ENCODE data around the gene ACVR1B.

The ACVR1B gene

GRCh38 chr12:51917746-51918453, 33.6 kb upstream of the ACVR1B start:
- no peak for DNase-seq

- DNase-seq: no peak
Measured at GRCh38 chr12:51920046-51920445, 31.5 kb upstream of the ACVR1B start.

GRCh38 chr12:51921017-51921725, 30.3 kb upstream of the ACVR1B start:
- DNase-seq: no peak

GRCh38 chr12:51922146-51922545, 29.4 kb upstream of the ACVR1B start:
- no peak for DNase-seq

- DNase-seq: peak; percentile 91 to 95
Measured at GRCh38 chr12:51922762-51923505, 28.6 kb upstream of the ACVR1B start.

GRCh38 chr12:51923506-51924365, 27.8 kb upstream of the ACVR1B start:
- DNase-seq: peak in 1 of 2 donors; percentile 45

- no peak for DNase-seq
Measured at GRCh38 chr12:51924551-51925319, 26.8 kb upstream of the ACVR1B start.

- no peak for DNase-seq
Measured at GRCh38 chr12:51925346-51926063, 26.0 kb upstream of the ACVR1B start.

- DNase-seq: no peak
Measured at GRCh38 chr12:51926064-51926632, 25.4 kb upstream of the ACVR1B start.

- DNase-seq: peak; percentile 47 to 52
Measured at GRCh38 chr12:51926718-51927117, 24.8 kb upstream of the ACVR1B start.

- no peak for DNase-seq
Measured at GRCh38 chr12:51932218-51933076, 19.1 kb upstream of the ACVR1B start.

GRCh38 chr12:51934080-51934479, 17.4 kb upstream of the ACVR1B start:
- no peak for DNase-seq

GRCh38 chr12:51937926-51938325, 13.6 kb upstream of the ACVR1B start:
- no peak for DNase-seq

- no peak for DNase-seq
Measured at GRCh38 chr12:51938726-51939125, 12.8 kb upstream of the ACVR1B start.

- DNase-seq: no peak
Measured at GRCh38 chr12:51941011-51941581, 10.4 kb upstream of the ACVR1B start.

GRCh38 chr12:51941604-51942003, 9.9 kb upstream of the ACVR1B start:
- peak in 1 of 2 donors; percentile 18 for DNase-seq

- DNase-seq: no peak
Measured at GRCh38 chr12:51942056-51942455, 9.4 kb upstream of the ACVR1B start.

- no peak for DNase-seq
Measured at GRCh38 chr12:51942501-51943000, 8.9 kb upstream of the ACVR1B start.

- DNase-seq: no peak
Measured at GRCh38 chr12:51943346-51943745, 8.2 kb upstream of the ACVR1B start.

Measured in inflammatory macrophage (primary cell).